Measurements from ENCODE around the gene TRAK1. TPM values are rescaled to one million over a fixed set of nuclear protein-coding genes. Genes with fewer than 3 reads are reported as not detected.

The TRAK1 gene
- polyA plus RNA-seq, 3 donors: 6.6 to 40.8 (median 7.0) TPM

DNA sequence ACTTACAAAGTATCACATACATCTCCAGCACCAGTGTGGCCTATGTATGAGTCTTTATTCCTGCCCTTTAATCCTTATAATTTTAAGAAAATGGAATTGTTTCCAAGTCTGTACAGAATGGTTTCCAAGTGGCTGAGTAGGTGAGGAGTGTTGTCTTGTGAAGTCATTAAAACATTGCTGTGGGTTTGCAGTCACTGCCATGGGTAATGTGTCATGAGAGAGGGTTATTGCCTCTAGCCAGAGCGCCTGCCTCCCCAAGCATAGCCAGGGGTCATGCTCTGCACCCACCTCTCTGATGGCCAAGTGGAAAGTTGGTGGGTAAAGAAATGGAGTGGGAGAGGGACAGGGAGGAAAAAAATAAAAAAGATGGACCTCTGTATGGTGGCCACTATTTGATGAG lies 25.3 kb downstream of the TRAK1 start:
- no peak overlapping the region for H2AFZ ChIP-seq (ENCODE audit: insufficient read depth, low read depth, low read length, poor library complexity, severe bottlenecking)
- H3K9ac ChIP-seq (ENCODE audit: insufficient read depth, low read length, poor library complexity, severe bottlenecking): no peak overlapping the region
- Mint-ChIP-seq H3K27ac (peak overlapping the region in 2 of 7 donors; percentile 53 to 69), H3K36me3 (peaks cover 6 to 13% of the 10 kb centered on the region in 2 donors), H3K9me3 (no peaks in the 10 kb centered on the region), H3K4me3 (no peak overlapping the region), H3K4me1 (peaks cover 80% of the 10 kb centered on the region), H3K27me3 (ENCODE audit: low read depth in 3 of 3) (peaks cover 0 to 3% (median 0%) of the 10 kb centered on the region in 3 donors)
- no peak overlapping the region for H3K4me2 ChIP-seq (replicated peaks; ENCODE audit: extremely low read depth, low read length, poor library complexity, severe bottlenecking)
- DNase-seq: no peak
- intact Hi-C loops (cut with micrococcal nuclease): no loop called here
- no peaks in the 10 kb centered on the region for H3K27me3 ChIP-seq (ENCODE audit: control insufficient read depth in 2 of 2, insufficient read depth in 2 of 2, low read length in 2 of 2)
- peaks cover 32% of the 10 kb centered on the region for H4K20me1 ChIP-seq (ENCODE audit: insufficient read depth, low read length)
- H3K4me1 ChIP-seq (ENCODE audit: control insufficient read depth in 1 of 2, insufficient read depth in 2 of 2, low read length in 2 of 2): peaks cover 78 to 83% of the 10 kb centered on the region in 2 donors
- no peaks in the 10 kb centered on the region for H3K36me3 ChIP-seq (replicated peaks in 1 of 2; ENCODE audit: control insufficient read depth in 1 of 2, insufficient read depth in 2 of 2, low read length in 2 of 2)
- peaks cover 44% of the 10 kb centered on the region for H3K79me2 ChIP-seq (ENCODE audit: insufficient read depth, low read length)
- H3K9me3 ChIP-seq (replicated peaks in 1 of 2; ENCODE audit: control insufficient read depth in 1 of 2, insufficient read depth in 1 of 2, low read length in 2 of 2): no peaks in the 10 kb centered on the region
- no CpG with 5 or more reads among the region's 1 CpG for WGBS (ENCODE audit: insufficient coverage)
- no peak overlapping the region for H3K27ac ChIP-seq (ENCODE audit: low read depth in 1 of 2, low read length in 2 of 2)
- H3K4me3 ChIP-seq (replicated peaks in 1 of 3; ENCODE audit: low read depth in 2 of 3, low read length in 3 of 3): no peak overlapping the region
- TF ChIP-seq, protein P1, sequence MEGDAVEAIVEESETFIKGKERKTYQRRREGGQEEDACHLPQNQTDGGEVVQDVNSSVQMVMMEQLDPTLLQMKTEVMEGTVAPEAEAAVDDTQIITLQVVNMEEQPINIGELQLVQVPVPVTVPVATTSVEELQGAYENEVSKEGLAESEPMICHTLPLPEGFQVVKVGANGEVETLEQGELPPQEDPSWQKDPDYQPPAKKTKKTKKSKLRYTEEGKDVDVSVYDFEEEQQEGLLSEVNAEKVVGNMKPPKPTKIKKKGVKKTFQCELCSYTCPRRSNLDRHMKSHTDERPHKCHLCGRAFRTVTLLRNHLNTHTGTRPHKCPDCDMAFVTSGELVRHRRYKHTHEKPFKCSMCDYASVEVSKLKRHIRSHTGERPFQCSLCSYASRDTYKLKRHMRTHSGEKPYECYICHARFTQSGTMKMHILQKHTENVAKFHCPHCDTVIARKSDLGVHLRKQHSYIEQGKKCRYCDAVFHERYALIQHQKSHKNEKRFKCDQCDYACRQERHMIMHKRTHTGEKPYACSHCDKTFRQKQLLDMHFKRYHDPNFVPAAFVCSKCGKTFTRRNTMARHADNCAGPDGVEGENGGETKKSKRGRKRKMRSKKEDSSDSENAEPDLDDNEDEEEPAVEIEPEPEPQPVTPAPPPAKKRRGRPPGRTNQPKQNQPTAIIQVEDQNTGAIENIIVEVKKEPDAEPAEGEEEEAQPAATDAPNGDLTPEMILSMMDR (IDR thresholded peaks at IDR 0.05): no peak

DNA sequence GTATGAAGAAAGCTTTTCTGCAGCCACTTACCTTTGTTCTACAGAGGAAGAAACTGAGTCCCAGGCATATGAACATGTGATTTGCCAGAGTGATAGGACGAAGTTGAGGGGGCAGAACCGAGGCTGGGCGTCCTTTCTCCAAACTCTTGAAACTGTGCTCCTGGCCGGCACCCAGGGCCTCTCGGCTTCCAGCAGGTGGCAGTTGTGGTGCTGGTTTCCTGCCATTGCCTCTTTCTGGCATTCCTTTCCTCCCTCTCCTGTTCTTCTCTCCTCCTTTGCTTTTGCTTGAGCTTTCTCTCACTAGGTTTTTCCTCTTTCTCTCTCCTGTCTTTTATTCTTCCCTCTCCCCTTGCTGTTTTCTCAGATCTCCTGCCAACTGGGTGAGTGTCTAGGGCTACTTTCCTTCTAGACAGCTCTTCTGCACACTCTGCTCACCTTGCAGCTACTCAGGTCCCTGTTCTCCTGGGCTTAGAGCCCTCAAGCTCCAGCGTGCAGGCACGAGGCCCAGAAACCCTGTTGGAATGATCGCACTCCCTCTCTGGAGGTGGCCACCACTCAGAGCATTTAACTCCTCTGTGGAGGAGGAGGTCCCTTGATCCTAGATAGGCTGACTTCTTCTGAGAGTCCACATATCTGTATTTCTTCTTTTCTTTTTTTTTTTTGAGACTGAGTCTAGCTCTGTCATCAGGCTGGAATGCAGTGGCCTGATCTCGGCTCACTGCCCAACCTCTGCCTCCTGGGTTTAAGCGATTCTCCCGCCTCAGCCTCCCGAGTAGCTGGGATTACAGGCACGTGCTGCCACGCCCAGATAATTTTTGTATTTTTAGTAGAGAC lies 26.2 kb downstream of the TRAK1 start:
- H3K27ac ChIP-seq (ENCODE audit: low read depth in 1 of 2, low read length in 2 of 2): no peak overlapping the region
- H3K4me2 ChIP-seq (replicated peaks; ENCODE audit: extremely low read depth, low read length, poor library complexity, severe bottlenecking): no peak overlapping the region
- H3K4me1 ChIP-seq (ENCODE audit: control insufficient read depth in 1 of 2, insufficient read depth in 2 of 2, low read length in 2 of 2): peaks cover 68 to 77% of the 10 kb centered on the region in 2 donors
- H3K36me3 Mint-ChIP-seq: peaks cover 6 to 13% of the 10 kb centered on the region in 2 donors
- peaks cover 41% of the 10 kb centered on the region for H4K20me1 ChIP-seq (ENCODE audit: insufficient read depth, low read length)
- H3K9ac ChIP-seq (ENCODE audit: insufficient read depth, low read length, poor library complexity, severe bottlenecking): no peak overlapping the region
- no peaks in the 10 kb centered on the region for H3K27me3 ChIP-seq (ENCODE audit: control insufficient read depth in 2 of 2, insufficient read depth in 2 of 2, low read length in 2 of 2)
- no CpG with 5 or more reads among the region's 14 CpGs for WGBS (ENCODE audit: insufficient coverage)
- H3K27me3 Mint-ChIP-seq (ENCODE audit: low read depth in 3 of 3): peaks cover 0 to 3% (median 0%) of the 10 kb centered on the region in 3 donors
- H3K4me1 Mint-ChIP-seq: peaks cover 77% of the 10 kb centered on the region
- H3K4me3 ChIP-seq (replicated peaks in 1 of 3; ENCODE audit: low read depth in 2 of 3, low read length in 3 of 3): no peak overlapping the region
- TF ChIP-seq, protein P1 (IDR thresholded peaks at IDR 0.05): no peak
- no peak for DNase-seq
- H2AFZ ChIP-seq (ENCODE audit: insufficient read depth, low read depth, low read length, poor library complexity, severe bottlenecking): no peak overlapping the region
- H3K36me3 ChIP-seq (replicated peaks in 1 of 2; ENCODE audit: control insufficient read depth in 1 of 2, insufficient read depth in 2 of 2, low read length in 2 of 2): no peaks in the 10 kb centered on the region
- no peak overlapping the region for H3K4me3 Mint-ChIP-seq
- H3K9me3 ChIP-seq (replicated peaks in 1 of 2; ENCODE audit: control insufficient read depth in 1 of 2, insufficient read depth in 1 of 2, low read length in 2 of 2): no peaks in the 10 kb centered on the region
- H3K9me3 Mint-ChIP-seq: no peaks in the 10 kb centered on the region
- intact Hi-C loops (cut with micrococcal nuclease): no loop called here
- peak overlapping the region in 4 of 7 donors; percentile 0 to 43 (median 22) for H3K27ac Mint-ChIP-seq
- peaks cover 52% of the 10 kb centered on the region for H3K79me2 ChIP-seq (ENCODE audit: insufficient read depth, low read length)

Data from CD14-positive monocyte (primary cell).